HepG2 (cell line): ENCODE results near the gene DNAJC12. TPM values are rescaled to one million over a fixed set of nuclear protein-coding genes. Genes with fewer than 3 reads are reported as not detected.
A peak's percentile ranks its signal among the peaks of the same experiment; 100 is the strongest.

ENCODE experiments used
- BCL6 ChIP-seq: IDR thresholded peaks from 2 replicates; pipeline ENCODE4 v1.6.1; 2016; ENCODE audit warnings: missing genetic modification reagents, missing compliant biosample characterization
- IRF2 ChIP-seq: IDR thresholded peaks from 2 replicates; pipeline ENCODE4 v1.6.1; 2018; ENCODE audit warnings: missing genetic modification reagents, missing compliant biosample characterization
- KDM2A ChIP-seq: sonication (generic); formaldehyde crosslinking; IDR thresholded peaks from 2 replicates; pipeline ENCODE4 v1.4.0; 2020; ENCODE audit warnings: low read depth, missing genetic modification reagents, borderline replicate concordance
- NCOA5 ChIP-seq: sonication (generic); formaldehyde crosslinking; IDR thresholded peaks from 2 replicates; pipeline ENCODE4 v1.4.0; 2020; ENCODE audit warnings: missing genetic modification reagents
- SNAPC2 ChIP-seq: sonication (generic); formaldehyde crosslinking; IDR thresholded peaks from 2 replicates; pipeline ENCODE4 v1.8.1; 2022; ENCODE audit warnings: mild to moderate bottlenecking, missing genetic modification reagents
- SP5 ChIP-seq: IDR thresholded peaks from 2 replicates; pipeline ENCODE4 v1.6.1; 2016; ENCODE audit warnings: low read depth, borderline replicate concordance
- TEAD3 ChIP-seq: optimal IDR thresholded peaks from 2 replicates; pipeline ENCODE3; 2016; ENCODE audit warnings: borderline replicate concordance
- U2AF2 ChIP-seq: fragments of 200-400 bp; formaldehyde crosslinking; IDR thresholded peaks from 2 replicates; pipeline ENCODE4 v1.6.1; 2017; ENCODE audit warnings: low read depth, mild to moderate bottlenecking, low read length
- ZBTB7B ChIP-seq: sonication (generic); formaldehyde crosslinking; IDR thresholded peaks from 2 replicates; pipeline ENCODE4 v1.4.0; 2020; ENCODE audit warnings: missing genetic modification reagents
- ZIK1 ChIP-seq: sonication (generic); formaldehyde crosslinking; IDR thresholded peaks from 2 replicates; pipeline ENCODE4 v1.5.0; 2020; ENCODE audit warnings: mild to moderate bottlenecking, low read depth, missing genetic modification reagents, borderline replicate concordance
- ZNF30 ChIP-seq: sonication (generic); formaldehyde crosslinking; IDR thresholded peaks from 2 replicates; pipeline ENCODE4 v1.5.0; 2020; ENCODE audit warnings: mild to moderate bottlenecking, missing genetic modification reagents
- ZNF451 ChIP-seq: sonication (generic); formaldehyde crosslinking; IDR thresholded peaks from 2 replicates; pipeline ENCODE4 v1.5.0; 2020; ENCODE audit warnings: mild to moderate bottlenecking, missing genetic modification reagents
- ZNF7 ChIP-seq: IDR thresholded peaks from 2 replicates; pipeline ENCODE4 v1.6.1; 2016; ENCODE audit warnings: missing biosample characterization, missing genetic modification reagents
- ZNF766 ChIP-seq: sonication (generic); formaldehyde crosslinking; IDR thresholded peaks from 2 replicates; pipeline ENCODE4 v1.5.0; 2020; ENCODE audit warnings: missing genetic modification reagents, borderline replicate concordance
- ZNF792 ChIP-seq: IDR thresholded peaks from 2 replicates; pipeline ENCODE4 v1.6.1; 2016
- polyA plus RNA-seq, 8 experiments: library from polyadenylated mRNA; depleted of rRNA in 3 of 8; stranded (reverse) in 7 of 8; unstranded in 1 of 8; fragments of >200 nt; fragmentation: Illumina TruSeq in 4 of 8; extraction: Trizol in 4 of 8; gene quantifications; 2 replicates each; pipeline versions ENCODE4 v1.2.1 to v1.2.3, GENCODE V29; 2011 to 2016; ENCODE audit warnings: low read depth in 4 of 8, missing spikeins in 1 of 8, mixed read lengths in 1 of 8; ENCODE audit not compliant: insufficient read depth in 1 of 8
- total RNA-seq, 5 experiments: library from RNA; depleted of rRNA; stranded (reverse); fragments of >200 nt; fragmentation: Illumina TruSeq; extraction: Trizol; gene quantifications; 2 replicates each; pipeline ENCODE4 v1.2.3, GENCODE V29; 2016; ENCODE audit warnings: low read depth in 1 of 5
- TF ChIP-seq, protein P1 (sequence below): fragments of 450-650 bp; IDR thresholded peaks from 2 replicates; pipeline ENCODE4 v1.6.1; 2017
- TF ChIP-seq, protein P2 (sequence below): sonication (generic); formaldehyde crosslinking; IDR thresholded peaks from 2 replicates; pipeline ENCODE4 v1.8.0; 2022; ENCODE audit warnings: missing genetic modification reagents, mild to moderate bottlenecking, moderate library complexity, borderline replicate concordance
- TF ChIP-seq, protein P3 (sequence below): sonication (generic); formaldehyde crosslinking; IDR thresholded peaks from 2 replicates; pipeline ENCODE4 v1.4.0; 2020; ENCODE audit warnings: missing genetic modification reagents
- TF ChIP-seq, protein P4 (sequence below): conservative IDR thresholded peaks from 2 replicates; pipeline ENCODE4 v1.6.1; 2018; ENCODE audit warnings: missing genetic modification reagents
- TF ChIP-seq, protein P5 (sequence below): IDR thresholded peaks from 2 replicates; pipeline ENCODE4 v1.6.1; 2012; ENCODE audit warnings: low read length, improper control_type of control experiment

DNAJC12 gene
- total and polyA plus RNA-seq, 2 of the 13 experiments (the other 11 are each of a cell fraction or from before 2014, with no cell fraction given), result 11.6 to 43.9 TPM

DNA sequence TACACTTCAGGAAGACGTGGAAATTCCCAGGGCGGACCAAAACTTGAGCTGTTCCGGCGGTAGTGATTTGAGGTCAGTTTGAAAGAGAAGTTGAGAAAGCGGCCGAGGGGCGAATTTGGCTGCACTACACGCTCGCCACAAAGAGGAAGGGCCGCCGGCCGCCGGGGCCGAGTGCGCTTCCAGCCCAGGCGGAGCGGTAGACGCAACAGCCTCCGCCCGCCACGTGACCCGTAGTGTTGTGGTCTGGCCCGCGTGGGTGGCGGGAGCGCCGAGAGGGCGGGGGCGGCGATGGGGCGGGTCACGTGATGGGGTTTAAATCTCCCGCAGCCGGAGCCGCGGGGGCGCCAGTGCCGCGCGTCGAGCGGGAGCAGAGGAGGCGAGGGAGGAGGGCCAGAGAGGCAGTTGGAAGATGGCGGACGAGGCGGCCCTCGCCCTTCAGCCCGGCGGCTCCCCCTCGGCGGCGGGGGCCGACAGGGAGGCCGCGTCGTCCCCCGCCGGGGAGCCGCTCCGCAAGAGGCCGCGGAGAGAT, 46.4 kb upstream of the DNAJC12 start, which contains the start of gene SIRT1 (continued):
- no peak for TF ChIP-seq ZNF7 (CRISPR knock-in tag)
- peak; percentile 64; the same call in 1 of the 2 replicates for TF ChIP-seq ZIK1 (CRISPR knock-in tag)
- TF ChIP-seq NCOA5 (CRISPR knock-in tag), result no peak
- TF ChIP-seq ZNF451 (CRISPR knock-in tag), result peak; percentile 85
- peak; percentile 84; the same call in 1 of the 2 replicates for TF ChIP-seq SNAPC2 (CRISPR knock-in tag)
- TF ChIP-seq, protein P1, sequence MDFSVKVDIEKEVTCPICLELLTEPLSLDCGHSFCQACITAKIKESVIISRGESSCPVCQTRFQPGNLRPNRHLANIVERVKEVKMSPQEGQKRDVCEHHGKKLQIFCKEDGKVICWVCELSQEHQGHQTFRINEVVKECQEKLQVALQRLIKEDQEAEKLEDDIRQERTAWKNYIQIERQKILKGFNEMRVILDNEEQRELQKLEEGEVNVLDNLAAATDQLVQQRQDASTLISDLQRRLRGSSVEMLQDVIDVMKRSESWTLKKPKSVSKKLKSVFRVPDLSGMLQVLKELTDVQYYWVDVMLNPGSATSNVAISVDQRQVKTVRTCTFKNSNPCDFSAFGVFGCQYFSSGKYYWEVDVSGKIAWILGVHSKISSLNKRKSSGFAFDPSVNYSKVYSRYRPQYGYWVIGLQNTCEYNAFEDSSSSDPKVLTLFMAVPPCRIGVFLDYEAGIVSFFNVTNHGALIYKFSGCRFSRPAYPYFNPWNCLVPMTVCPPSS, result no peak
- TF ChIP-seq, protein P2, sequence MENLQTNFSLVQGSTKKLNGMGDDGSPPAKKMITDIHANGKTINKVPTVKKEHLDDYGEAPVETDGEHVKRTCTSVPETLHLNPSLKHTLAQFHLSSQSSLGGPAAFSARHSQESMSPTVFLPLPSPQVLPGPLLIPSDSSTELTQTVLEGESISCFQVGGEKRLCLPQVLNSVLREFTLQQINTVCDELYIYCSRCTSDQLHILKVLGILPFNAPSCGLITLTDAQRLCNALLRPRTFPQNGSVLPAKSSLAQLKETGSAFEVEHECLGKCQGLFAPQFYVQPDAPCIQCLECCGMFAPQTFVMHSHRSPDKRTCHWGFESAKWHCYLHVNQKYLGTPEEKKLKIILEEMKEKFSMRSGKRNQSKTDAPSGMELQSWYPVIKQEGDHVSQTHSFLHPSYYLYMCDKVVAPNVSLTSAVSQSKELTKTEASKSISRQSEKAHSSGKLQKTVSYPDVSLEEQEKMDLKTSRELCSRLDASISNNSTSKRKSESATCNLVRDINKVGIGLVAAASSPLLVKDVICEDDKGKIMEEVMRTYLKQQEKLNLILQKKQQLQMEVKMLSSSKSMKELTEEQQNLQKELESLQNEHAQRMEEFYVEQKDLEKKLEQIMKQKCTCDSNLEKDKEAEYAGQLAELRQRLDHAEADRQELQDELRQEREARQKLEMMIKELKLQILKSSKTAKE (CRISPR knock-in tag), result peak; percentile 91
- no peak for TF ChIP-seq ZNF30 (CRISPR knock-in tag)
- peak; percentile 45 for TF ChIP-seq TEAD3 (CRISPR knock-in tag)
- 0 out of 2 replicates have a peak, but pooled peaks have one; percentile 41 for TF ChIP-seq ZNF766 (CRISPR knock-in tag)
- peak; percentile 88 for TF ChIP-seq KDM2A (CRISPR knock-in tag)
- TF ChIP-seq SP5 (CRISPR knock-in tag), result peak; percentile 71
- peak; percentile 85; the same call in 1 of the 2 replicates for TF ChIP-seq IRF2
- peak; percentile 45; the same call in 1 of the 2 replicates for TF ChIP-seq ZBTB7B (CRISPR knock-in tag)
- TF ChIP-seq ZNF792, result peak; percentile 94
- no peak for TF ChIP-seq U2AF2
- TF ChIP-seq, protein P3, sequence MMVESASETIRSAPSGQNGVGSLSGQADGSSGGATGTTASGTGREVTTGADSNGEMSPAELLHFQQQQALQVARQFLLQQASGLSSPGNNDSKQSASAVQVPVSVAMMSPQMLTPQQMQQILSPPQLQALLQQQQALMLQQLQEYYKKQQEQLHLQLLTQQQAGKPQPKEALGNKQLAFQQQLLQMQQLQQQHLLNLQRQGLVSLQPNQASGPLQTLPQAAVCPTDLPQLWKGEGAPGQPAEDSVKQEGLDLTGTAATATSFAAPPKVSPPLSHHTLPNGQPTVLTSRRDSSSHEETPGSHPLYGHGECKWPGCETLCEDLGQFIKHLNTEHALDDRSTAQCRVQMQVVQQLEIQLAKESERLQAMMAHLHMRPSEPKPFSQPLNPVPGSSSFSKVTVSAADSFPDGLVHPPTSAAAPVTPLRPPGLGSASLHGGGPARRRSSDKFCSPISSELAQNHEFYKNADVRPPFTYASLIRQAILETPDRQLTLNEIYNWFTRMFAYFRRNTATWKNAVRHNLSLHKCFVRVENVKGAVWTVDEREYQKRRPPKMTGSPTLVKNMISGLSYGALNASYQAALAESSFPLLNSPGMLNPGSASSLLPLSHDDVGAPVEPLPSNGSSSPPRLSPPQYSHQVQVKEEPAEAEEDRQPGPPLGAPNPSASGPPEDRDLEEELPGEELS (CRISPR knock-in tag), result peak; percentile 82
- TF ChIP-seq, protein P4, sequence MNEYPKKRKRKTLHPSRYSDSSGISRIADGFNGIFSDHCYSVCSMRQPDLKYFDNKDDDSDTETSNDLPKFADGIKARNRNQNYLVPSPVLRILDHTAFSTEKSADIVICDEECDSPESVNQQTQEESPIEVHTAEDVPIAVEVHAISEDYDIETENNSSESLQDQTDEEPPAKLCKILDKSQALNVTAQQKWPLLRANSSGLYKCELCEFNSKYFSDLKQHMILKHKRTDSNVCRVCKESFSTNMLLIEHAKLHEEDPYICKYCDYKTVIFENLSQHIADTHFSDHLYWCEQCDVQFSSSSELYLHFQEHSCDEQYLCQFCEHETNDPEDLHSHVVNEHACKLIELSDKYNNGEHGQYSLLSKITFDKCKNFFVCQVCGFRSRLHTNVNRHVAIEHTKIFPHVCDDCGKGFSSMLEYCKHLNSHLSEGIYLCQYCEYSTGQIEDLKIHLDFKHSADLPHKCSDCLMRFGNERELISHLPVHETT (CRISPR knock-in tag), result peak; percentile 37; the same call in 1 of the 2 replicates
- peak; percentile 84 for TF ChIP-seq BCL6 (CRISPR knock-in tag)
- TF ChIP-seq, protein P5, sequence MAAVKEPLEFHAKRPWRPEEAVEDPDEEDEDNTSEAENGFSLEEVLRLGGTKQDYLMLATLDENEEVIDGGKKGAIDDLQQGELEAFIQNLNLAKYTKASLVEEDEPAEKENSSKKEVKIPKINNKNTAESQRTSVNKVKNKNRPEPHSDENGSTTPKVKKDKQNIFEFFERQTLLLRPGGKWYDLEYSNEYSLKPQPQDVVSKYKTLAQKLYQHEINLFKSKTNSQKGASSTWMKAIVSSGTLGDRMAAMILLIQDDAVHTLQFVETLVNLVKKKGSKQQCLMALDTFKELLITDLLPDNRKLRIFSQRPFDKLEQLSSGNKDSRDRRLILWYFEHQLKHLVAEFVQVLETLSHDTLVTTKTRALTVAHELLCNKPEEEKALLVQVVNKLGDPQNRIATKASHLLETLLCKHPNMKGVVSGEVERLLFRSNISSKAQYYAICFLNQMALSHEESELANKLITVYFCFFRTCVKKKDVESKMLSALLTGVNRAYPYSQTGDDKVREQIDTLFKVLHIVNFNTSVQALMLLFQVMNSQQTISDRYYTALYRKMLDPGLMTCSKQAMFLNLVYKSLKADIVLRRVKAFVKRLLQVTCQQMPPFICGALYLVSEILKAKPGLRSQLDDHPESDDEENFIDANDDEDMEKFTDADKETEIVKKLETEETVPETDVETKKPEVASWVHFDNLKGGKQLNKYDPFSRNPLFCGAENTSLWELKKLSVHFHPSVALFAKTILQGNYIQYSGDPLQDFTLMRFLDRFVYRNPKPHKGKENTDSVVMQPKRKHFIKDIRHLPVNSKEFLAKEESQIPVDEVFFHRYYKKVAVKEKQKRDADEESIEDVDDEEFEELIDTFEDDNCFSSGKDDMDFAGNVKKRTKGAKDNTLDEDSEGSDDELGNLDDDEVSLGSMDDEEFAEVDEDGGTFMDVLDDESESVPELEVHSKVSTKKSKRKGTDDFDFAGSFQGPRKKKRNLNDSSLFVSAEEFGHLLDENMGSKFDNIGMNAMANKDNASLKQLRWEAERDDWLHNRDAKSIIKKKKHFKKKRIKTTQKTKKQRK, result no peak
